NCI-H2196 treated with DMSO at 0.1 percent for 48 hours (cell line): ENCODE data around the gene TBC1D10A.

Experiments
- DNase-seq: peaks from one replicate; lab custom pipeline; 2025; ENCODE audit not compliant: unreplicated experiment; lab: John Stamatoyannopoulos, UW

The TBC1D10A gene

DNA sequence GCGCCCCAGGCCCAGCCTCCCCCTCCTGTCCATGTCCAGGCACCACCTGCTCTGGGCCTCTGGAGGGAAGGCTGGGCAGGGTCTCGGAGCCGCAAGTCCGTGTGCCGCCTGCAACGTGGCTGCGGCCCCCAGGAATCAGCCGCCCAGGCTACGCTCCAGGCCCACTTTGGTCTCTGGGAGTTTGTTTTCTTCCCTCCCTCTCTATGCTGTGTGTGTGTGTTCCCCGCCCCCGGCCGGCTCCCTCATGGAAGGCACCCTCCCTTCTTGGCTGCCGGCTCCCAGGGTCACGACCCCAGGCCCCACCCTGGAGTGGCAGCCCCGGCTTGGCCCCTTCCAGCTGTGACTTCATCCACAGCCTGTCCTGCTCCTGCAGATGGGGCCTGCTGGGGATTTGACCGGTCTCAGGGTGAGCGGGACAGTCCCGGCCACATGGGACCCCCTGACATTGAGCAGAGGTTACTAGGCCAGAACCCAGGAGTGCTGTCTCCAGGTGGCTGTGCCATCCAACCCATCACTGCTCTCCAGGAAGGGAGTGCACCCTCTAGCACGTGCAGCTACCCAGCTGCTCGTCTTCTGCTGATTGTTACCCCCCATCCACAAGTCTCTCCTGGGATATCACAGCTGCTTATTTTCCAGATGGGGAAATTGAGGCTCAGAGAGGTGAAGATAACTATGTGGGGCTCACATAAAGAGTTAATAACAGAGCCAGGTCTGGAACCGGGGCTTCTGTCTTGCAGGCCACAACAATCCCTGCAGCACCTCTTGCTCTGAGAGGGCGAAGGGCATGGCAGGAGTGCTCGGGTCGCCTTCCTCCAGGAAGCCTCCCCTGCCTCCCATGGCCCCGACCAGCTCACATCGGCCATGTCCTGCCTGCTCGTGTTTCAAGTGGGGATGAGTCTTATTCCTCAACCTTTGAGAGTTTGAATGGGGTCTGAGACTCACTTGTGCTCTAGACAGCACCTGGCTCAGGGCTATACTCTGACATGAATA, 77.4 kb downstream of the TBC1D10A start:
- DNase-seq: no peak

DNA sequence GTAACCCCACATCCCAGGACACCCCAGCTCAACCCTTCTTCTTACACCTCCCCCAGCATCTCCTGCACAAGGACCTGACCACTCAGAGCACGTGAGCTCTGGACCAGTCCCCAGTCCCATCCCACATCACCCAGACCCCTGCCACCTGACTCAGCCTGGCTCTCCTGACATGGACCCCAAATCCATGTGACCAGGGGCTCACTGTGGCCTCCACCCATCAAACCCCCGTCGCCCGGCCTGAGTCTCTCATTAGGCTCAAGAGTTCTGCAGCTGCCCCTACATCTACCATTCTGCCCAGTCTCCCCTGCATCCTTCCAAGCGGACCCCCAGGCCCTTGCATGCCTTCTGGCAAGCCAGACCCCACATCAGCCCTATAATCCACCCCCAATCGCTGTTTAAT, 78.3 kb downstream of the TBC1D10A start:
- no peak for DNase-seq

DNA sequence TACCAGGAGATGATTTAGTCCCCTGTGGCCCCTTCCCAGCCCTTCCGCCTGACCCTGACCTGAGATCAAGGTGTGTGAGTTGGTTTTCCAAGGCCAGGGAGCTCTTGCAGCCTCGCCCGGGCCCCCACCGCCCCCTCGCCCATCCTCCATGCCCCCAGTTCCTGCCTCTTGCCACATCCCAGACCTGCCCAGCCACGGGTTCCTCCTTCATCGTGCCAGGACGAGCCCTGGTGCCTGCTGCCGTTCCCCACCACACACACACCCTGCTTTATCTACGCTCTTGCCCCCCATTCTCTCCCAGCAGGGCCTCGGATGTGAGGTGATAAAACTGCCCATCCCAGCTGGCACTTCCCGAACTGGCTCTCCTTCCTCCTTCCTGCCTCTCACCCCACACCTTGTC, 78.8 kb downstream of the TBC1D10A start:
- no peak for DNase-seq

DNA sequence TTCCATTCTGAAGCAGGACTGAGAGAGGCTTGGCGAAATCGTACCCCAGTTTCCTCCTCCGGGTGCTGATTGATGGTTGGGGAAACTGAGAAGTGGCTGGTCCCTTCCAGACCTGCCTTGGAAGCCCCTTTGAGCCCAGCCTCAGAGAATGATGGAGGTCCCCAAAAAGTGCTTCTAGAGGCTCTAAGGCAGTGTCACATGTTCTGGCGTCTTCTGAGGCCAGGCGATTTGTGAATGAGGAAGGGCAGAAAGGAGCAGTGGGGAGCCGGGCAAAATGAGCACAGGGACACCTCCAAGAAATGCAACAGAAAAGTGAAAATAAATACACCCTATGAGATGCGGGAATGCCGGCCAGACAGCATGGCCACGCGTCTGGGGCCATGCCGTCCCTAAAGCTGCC, 79.2 kb downstream of the TBC1D10A start:
- DNase-seq: no peak

DNA sequence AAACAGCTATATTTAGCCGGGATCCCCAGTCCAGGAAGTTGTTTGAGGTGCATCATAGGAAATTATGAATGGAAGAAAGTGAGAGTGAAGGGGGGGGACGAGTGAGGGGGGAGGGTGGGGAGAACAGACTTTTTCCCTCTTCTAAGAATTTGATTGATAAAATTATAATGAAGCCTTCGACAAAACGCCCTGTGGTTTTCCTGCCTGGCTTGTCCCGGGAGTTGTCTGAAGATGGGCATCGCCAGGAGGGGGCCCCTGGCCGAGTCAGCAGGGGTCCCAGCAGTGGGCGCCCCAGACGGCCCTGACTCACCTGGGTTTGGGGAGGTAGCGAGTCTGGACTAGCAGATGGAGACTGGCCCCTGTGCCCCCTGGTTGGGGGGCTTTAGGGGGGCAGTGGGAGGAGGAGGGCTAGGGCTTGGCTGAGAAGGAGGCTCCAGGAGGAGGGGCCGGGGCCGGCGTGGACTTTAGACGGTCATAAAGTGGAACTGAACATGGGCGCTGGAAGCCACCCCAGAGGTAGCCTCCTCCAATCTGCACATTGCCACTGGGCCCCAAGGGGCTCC, 79.8 kb downstream of the TBC1D10A start:
- DNase-seq: no peak

DNA sequence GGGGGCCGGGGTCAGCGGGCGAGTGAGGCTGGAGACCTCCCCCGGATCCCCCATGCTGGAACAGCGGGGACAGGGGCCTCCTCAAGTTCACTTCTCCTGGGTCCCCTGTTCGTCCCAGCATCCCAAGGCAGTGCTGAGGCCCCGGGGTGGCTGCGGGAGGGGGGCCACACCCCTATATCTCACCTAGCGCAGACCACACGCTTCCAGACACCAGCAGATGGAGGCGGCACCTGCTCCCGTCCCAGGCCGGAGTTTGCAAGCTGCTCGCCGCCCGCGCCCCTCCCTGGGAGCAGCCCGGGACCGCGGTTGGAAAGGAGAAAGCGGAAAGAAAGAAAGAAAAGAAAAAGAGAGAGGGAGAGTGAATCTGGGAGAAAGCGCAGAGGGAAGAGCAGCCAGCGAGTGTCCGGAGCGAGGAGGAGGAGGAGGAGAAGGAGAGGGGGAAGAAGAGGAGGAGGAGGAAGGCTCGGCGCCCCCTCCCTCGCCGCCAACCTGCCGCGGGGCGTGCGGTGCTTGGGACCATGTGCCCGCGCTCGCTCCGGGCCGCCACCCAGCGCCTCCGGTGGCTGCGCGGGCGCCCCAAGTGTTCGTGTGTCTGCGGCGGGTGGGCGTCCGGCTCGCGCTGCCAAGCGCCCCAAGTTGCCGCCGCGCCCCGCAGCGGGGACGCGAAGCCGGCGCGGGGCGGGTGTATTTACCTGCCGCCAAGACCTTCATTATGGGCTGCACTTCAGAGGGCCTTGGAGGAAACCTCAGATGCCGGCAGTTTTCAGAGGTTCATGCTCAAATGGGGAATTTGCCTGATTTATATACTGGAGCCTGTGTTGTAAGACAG, 80.5 kb downstream of the TBC1D10A start, which contains the start of gene LIF:
Gene LIF, minus strand, starts transcription at position 775 of the 829 bp plus-strand sequence. Its CDS starts 64 bp downstream, at position 711.
- no peak for DNase-seq

DNA sequence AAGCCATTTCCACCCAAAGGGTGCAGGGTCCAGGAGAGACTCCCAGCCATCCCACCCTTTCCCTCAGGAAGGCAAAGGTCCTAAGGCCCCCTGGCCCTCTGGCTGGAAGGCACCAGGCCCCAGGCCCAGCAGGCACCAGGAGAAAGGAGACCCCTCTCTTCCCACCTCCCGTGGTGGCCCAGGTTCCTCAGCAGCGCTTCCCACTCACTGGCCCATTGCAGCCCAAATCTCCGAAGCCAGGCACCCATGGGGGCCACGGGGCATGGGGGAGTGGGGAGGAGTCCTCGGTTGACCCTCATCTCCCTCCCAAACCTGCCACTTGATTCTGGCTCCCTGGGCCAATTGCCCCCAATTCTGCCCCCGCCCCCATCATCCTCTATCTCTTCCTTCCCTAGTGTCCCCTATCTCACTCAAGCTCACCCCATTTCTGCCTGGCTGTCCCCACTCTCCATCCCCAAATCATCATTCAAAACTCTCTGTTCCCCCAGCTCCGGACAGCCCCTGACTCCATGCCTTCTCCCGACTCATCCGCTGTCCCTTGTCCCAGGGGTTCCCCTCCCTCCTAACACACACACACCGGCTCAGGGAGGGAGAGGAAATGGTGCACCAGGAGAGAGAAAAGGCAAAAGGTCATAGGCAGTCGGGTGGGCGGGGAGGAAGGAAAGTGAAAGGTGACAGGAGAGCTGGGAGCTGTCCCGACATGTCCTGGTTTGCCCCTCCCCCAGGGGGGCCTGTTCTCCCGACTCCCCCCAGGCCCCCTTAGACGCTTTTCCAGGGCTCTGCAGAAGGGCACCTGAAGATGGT, 81.4 kb downstream of the TBC1D10A start:
- DNase-seq: no peak

DNA sequence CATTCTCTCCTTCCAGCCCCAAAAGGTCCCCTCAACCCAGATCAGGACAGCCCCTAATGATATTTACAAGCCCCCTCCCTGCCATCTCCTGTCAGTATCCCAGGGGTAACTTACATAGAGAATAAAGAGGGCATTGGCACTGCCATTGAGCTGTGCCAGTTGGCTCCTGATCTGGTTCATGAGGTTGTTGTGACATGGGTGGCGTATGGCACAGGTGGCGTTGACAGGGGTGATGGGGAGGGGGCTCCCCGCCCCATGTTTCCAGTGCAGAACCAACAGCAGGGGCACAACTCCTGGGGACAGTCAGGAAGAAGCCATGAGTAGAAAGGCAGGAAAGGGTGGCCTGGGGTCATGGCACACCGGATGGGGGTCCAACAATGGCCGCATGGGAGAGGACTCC, 82.1 kb downstream of the TBC1D10A start:
- DNase-seq: no peak

DNA sequence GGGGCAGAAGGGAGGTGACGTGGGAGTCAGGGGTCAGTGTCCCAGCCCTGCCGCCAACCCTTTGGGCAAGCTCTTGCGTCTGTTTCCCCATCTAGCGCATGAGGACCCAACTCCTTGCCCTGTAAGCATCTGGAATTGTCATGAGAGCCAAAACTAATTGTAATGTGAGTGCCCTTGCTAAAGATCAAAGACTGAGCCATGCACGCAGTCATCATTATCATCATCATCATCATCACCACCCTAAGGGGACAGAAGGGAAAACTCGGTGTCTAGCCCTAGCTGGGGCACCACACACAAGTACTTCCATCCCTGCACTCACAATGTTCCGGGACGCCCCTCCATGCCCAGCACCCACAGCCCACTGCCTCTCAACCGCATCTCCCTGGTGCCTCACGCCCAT, 82.7 kb downstream of the TBC1D10A start:
- no peak for DNase-seq

DNA sequence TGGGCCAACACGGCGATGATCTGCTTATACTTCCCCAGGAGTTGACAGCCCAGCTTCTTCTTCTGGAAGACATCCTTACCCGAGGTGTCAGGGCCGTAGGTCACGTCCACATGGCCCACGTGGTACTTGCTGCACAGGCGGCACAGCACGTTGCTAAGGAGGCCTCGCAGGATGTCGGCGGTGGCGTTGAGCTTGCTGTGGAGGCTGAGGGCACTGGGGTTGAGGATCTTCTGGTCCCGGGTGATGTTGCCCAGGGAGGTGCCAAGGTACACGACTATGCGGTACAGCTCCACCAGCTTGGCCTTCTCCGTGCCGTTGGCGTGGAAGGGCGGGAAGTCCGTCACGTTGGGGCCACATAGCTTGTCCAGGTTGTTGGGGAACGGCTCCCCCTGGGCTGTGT, 83.1 kb downstream of the TBC1D10A start:
- no peak for DNase-seq
